Glomerular endothelial cell (primary cell): Measurements from ENCODE around the gene RCSD1. TPM values are rescaled to one million over a fixed set of nuclear protein-coding genes. Genes with fewer than 3 reads are reported as not detected.

Experiments used
- DNase-seq: peaks from one replicate; pipeline ENCODE4 v3.0.0-alpha.2; 2011; ENCODE audit warnings: low read depth, low spot score; ENCODE audit errors: extremely low read depth
- total RNA-seq: library from RNA; depleted of rRNA; stranded (reverse); fragments of >200 nt; gene quantifications from 2 replicates; pipeline ENCODE4 v1.2.3, GENCODE V29; 2015

Gene RCSD1
- total RNA-seq, 1 donor from 2014 or later, result 5.8 TPM

DNA sequence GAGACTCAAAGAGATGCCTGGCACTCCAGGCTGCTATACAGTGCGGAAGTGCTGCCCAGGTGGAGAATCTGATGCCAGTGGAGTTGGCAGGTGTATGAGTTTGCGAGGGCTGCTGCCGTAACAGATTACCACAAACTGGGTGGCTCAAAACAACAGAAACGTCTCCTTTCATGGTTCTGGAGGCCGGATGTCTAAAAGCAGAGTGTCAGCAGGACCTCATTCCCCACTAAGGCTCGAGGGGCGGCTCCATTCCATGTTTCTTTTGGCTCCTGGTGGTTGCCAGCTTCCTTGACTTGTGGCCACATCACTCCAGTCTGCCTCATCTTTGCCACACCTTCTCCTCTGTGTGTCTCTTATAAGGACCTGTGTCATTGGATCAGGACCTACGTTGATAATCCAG is 10.0 kb downstream of the RCSD1 start:
- DNase-seq, result no peak

DNA sequence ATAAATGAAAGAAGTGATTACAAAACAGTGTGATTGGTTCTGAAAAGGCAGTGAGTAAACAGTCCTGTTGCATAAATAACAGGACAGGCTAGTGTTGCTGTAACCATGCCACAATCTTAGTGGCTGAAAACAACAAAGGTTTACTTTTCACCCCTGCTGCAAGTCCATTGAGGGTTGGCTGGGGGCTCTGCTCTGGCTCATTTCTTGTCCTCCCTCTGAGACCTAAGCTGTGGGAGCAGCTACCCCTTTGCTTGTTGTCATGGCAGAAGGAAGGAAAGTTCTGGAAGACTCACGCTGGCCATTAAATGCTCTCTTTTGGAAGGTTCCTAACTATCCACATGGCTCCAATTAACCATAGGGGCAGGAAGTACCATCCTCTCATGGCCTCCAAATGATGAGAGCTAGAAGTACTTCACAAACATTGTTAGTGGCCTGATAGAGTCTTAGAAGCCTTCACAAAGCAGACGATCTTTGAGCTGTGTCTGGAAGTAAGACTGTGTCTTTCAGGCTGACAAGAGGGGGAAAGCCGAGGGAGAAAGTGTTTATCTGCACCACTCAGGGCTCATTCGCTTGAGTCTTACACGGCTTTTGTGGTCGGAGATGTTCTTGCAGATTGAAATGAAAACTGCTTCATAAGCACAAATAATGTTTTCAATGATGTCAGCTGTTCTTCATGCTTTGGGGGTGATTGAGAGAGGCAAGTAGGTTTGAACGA is 11.9 kb downstream of the RCSD1 start:
- DNase-seq, result no peak

DNA sequence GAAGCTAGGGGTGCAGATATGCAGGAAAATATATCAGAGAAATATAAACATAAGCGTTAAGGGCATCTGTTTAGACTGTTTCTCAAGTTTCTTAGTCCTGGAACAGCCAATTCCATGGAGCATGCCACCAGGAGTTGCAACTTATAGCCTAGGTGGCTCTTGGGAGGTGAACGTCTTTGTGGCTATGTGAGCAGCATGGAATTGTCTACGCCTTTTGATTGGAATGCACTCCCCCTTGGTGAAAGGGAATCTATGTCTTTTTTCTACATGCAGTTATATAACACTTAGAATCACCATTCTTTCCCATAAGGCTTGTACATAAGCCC is 12.4 kb downstream of the RCSD1 start:
- no peak for DNase-seq

- no peak for DNase-seq
These were observed 13.4 kb downstream of the RCSD1 start for GRCh38 chr1:167643441-167643840.

GRCh38 chr1:167644551-167644950 is 14.5 kb downstream of the RCSD1 start:
- DNase-seq, result no peak

GRCh38 chr1:167645140-167645541 is 15.1 kb downstream of the RCSD1 start:
- DNase-seq, result no peak

DNA sequence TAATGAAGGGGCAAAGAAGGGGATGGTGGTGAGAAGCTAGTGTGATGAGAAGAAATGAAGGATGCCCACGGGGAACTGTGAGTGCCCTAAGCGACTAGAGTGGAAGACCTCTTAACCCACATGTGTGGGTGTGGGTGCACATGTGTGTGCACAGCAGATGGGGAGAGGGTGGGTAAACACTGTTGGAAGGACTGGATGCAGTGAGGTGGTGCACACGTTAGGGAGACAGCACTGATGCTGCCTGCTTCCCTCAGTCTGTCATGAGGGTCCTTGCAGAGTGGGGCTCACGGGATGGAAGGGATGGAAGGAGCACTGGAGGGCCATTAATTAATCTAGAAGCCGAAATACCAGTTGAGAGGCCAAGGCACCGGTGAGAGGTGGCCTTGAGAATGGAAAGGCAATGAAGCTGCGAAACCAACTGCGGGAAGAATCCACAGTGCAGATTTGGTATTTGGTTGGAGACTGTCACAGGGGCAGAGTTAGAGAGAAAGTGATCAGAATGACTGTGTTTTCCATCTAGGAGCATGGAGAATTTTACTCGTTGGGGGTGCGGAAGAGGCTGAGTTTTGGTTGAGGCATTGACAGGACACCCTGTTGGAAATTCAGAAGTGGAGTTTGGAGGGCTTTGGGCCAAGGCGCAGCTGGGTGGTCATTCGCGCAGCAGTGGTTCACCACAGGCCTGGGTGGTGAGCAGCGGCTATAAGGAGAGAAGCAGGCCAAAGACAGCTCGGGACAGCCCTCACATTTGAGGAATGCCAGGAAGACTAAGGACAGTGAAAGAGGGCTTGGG is 15.8 kb downstream of the RCSD1 start:
- no peak for DNase-seq

- DNase-seq, result no peak
These were observed 18.3 kb downstream of the RCSD1 start for GRCh38 chr1:167648252-167648849.

DNA sequence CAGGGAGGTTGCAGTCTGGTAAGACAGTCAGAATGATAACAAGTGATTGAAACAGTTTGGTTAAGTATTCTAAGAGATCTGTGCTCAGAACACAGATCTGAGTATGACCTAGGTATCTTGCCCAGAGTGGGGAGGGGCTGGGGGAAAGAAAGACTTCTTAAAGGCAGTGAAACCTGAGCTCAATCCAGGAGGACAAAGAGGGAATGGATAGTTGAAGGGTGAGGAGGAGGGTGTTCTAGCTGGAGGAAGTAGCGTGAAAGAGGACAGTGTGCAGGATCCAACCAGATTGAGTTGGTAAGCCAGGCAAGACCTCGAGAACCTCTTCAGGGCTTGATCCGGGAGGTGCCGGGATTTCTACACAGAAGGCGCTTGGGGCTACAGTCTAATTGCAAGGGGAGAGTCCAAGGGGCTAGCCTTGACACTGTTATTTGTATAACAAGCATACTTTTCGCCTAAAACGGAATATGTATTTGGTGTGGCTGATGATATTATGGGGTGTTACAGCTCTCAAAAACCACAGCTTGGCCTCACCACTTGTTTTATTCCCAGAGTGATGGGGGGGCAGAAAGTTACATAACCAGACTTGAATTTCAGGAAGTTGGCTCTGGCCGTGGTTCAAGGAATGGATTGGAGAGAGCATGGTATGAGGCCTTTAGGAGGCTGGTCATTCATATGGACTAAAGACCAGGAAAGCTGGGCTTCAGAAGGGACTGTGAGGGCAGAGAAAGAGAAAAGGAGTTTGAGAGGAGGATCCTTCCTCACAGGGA is 19.1 kb downstream of the RCSD1 start:
- DNase-seq, result no peak

DNA sequence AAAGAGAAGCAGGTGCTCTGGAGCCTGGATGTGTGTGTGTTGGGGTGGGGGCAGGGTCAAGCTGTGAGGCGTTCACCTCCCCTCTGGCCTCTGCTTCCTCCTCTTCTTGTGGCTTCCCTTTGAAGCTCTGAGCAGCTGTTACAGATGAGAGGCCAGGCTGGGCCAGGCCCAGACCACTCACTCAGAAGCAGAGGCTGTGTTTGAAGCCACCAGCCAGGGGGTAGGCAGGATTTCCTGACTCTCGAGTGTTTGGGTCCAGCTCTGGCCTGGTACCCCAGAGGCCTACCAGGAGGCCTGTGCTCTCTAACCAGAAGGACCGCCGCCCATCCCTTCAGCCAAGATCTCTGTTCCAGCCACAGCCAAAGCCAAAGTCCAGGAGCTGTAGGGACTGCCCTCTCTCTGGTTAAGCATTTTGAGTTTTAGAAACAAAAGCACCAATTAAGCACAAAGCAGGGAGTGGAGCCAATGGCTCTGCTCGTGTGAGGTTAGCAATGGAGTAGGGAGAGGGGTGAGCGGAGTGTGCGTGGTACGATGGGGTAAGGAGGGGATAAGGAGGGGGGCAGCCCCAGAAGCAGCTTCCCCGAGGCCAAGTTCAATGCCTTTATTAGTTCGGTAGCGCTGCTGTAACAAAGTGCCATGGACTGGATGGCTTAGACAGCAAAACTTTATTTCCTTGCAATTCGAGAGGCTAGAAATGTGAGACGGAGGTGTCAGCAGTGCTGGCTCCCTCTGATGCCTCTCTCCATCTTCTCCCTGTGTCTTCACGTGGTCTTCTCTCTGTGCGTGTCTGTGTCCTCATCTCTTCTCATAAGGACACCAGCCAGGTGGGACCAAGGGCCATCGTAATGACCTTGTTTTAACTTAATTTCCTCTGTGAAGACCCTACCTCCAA is 20.5 kb downstream of the RCSD1 start:
- DNase-seq, result no peak

DNA sequence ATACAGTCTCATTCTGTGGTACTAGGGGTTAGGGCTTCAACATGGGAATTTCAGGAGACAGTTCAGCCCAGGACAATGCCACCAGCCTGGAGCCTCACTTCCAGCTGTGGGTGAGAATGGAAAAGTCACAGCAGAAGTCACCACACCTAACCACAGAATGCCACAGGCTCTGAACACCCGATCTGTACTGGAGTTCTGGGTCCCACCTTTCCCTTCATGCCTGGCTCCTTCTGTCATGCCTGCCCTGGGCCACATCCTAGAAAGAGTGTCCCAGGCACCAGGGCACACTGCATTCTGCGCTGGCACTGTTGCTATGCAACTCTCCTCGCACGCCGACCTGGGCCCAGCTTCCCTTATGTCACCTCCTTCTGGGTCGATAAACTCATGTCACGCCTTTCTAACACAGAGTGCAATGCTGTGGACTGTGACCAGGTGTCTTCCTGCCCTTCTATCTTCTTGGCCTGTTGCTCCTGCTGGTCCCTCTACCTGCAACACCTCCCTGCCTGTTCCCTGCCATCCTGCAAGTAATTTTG is 21.2 kb downstream of the RCSD1 start:
- DNase-seq, result no peak

GRCh38 chr1:167654975-167655575 is 25.0 kb downstream of the RCSD1 start:
- DNase-seq, result no peak

DNA sequence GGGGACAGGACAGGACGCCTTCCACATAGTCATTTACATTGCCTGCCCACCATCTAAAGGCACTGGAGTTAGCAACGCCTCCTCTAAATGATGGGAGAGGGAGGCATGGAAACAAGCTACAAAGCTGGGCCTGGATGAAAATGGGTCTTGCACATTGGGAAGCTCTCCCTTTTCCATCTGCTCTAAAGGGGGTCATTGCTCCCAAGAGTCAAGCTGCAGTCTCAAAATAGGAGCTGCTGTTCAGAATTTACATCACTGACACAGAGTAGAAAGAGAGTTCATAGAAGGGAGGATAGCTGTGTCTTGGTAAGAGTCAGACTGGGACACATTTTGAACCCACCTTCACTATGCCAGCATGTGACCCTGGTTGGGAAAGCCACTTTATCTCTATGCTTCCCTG is 26.6 kb downstream of the RCSD1 start:
- no peak for DNase-seq

- no peak for DNase-seq
These were observed 28.7 kb downstream of the RCSD1 start for GRCh38 chr1:167658574-167659328.

GRCh38 chr1:167659450-167659849 is 29.4 kb downstream of the RCSD1 start:
- DNase-seq, result no peak

GRCh38 chr1:167659881-167660280 is 29.8 kb downstream of the RCSD1 start:
- DNase-seq, result no peak

GRCh38 chr1:167661527-167662426 is 31.7 kb downstream of the RCSD1 start:
- no peak for DNase-seq
